Measurements from ENCODE around the gene RPS17.

Gene RPS17

GRCh38 chr15:82540055-82540983 is at the start of gene RPS17:
TSS of gene RPS17 (minus strand) at chr15:82540457. CDS start at chr15:82540428, 29 bp downstream.
- DNase-seq, result no peak

GRCh38 chr15:82587805-82588204 is 47.5 kb upstream of the RPS17 start:
- no peak for DNase-seq

GRCh38 chr15:82585072-82585471 is 44.8 kb upstream of the RPS17 start:
- DNase-seq, result no peak

- no peak for DNase-seq
Observed at GRCh38 chr15:82580713-82581112, 40.5 kb upstream of the RPS17 start.

GRCh38 chr15:82575335-82575734 is 35.1 kb upstream of the RPS17 start:
- no peak for DNase-seq

GRCh38 chr15:82572986-82573385 is 32.7 kb upstream of the RPS17 start:
- no peak for DNase-seq

GRCh38 chr15:82572311-82572710 is 32.1 kb upstream of the RPS17 start:
- DNase-seq, result no peak

- DNase-seq, result no peak
Observed at GRCh38 chr15:82571722-82572222, 31.5 kb upstream of the RPS17 start.

GRCh38 chr15:82570721-82571508 is 30.7 kb upstream of the RPS17 start:
- DNase-seq, result no peak

GRCh38 chr15:82569834-82570233 is 29.6 kb upstream of the RPS17 start:
- DNase-seq, result no peak

GRCh38 chr15:82568986-82569385 is 28.7 kb upstream of the RPS17 start:
- DNase-seq, result no peak

GRCh38 chr15:82567661-82568060 is 27.4 kb upstream of the RPS17 start:
- DNase-seq, result no peak

GRCh38 chr15:82566690-82567089 is 26.4 kb upstream of the RPS17 start:
- DNase-seq, result no peak

- no peak for DNase-seq
Observed at GRCh38 chr15:82558502-82558901, 18.2 kb upstream of the RPS17 start.

GRCh38 chr15:82556315-82557035 is 16.2 kb upstream of the RPS17 start:
- DNase-seq, result no peak

- no peak for DNase-seq
Observed at GRCh38 chr15:82554849-82555248, 14.6 kb upstream of the RPS17 start.

- no peak for DNase-seq
Observed at GRCh38 chr15:82554351-82554750, 14.1 kb upstream of the RPS17 start.

GRCh38 chr15:82553846-82554245 is 13.6 kb upstream of the RPS17 start:
- no peak for DNase-seq

GRCh38 chr15:82552861-82553260 is 12.6 kb upstream of the RPS17 start:
- DNase-seq, result no peak

GRCh38 chr15:82551646-82552247 is 11.5 kb upstream of the RPS17 start:
- no peak for DNase-seq

- DNase-seq, result no peak
Observed at GRCh38 chr15:82549199-82549665, 9.0 kb upstream of the RPS17 start.

- no peak for DNase-seq
Observed at GRCh38 chr15:82548700-82549099, 8.4 kb upstream of the RPS17 start.
